H9 (cell line): ENCODE measurements around the gene MAPK8IP3. TPM values are rescaled to one million over a fixed set of nuclear protein-coding genes. Genes with fewer than 3 reads are reported as not detected.

Experiments used
- DNase-seq: peaks from one replicate; pipeline ENCODE4 v3.0.0-alpha.2; 2017
- H2AFZ ChIP-seq: one replicate; pipeline ENCODE4 v1.6.1; 2013; ENCODE audit warnings: mild to moderate bottlenecking, low read length, control low read depth, moderate library complexity
- H2AK5ac ChIP-seq: 2 replicates; pipeline ENCODE4 v1.6.1; 2013; ENCODE audit warnings: low read length, control low read depth, mixed read lengths; ENCODE audit not compliant: insufficient read length
- H2BK120ac ChIP-seq: one replicate; pipeline ENCODE4 v1.6.1; 2013; ENCODE audit warnings: low read depth, mild to moderate bottlenecking, low read length, control low read depth, inconsistent platforms; ENCODE audit not compliant: poor library complexity, severe bottlenecking
- H2BK12ac ChIP-seq: 2 replicates; pipeline ENCODE4 v1.6.1; 2013; ENCODE audit warnings: low read length, control low read depth, mixed read lengths, low read depth; ENCODE audit not compliant: insufficient read length
- H2BK15ac ChIP-seq: 2 replicates; pipeline ENCODE4 v1.6.1; 2013; ENCODE audit warnings: low read depth, low read length, control low read depth
- H2BK20ac ChIP-seq: one replicate; pipeline ENCODE4 v1.6.1; 2013; ENCODE audit warnings: low read depth, mild to moderate bottlenecking, low read length, control low read depth, inconsistent platforms; ENCODE audit not compliant: poor library complexity, severe bottlenecking
- H2BK5ac ChIP-seq: 2 replicates; pipeline ENCODE4 v1.6.1; 2013; ENCODE audit warnings: low read length, control low read depth, mixed read lengths; ENCODE audit not compliant: insufficient read length
- H3K14ac ChIP-seq: 2 replicates; pipeline ENCODE4 v1.6.1; 2013; ENCODE audit warnings: low read length, control low read depth; ENCODE audit not compliant: insufficient read depth
- H3K18ac ChIP-seq: 2 replicates; pipeline ENCODE4 v1.6.1; 2013; ENCODE audit warnings: low read depth, mild to moderate bottlenecking, mixed read lengths, low read length, control low read depth; ENCODE audit not compliant: insufficient read length
- H3K23ac ChIP-seq: 2 replicates; pipeline ENCODE4 v1.6.1; 2013; ENCODE audit warnings: low read length, control low read depth, mixed read lengths, low read depth; ENCODE audit not compliant: insufficient read length
- H3K23me2 ChIP-seq: 2 replicates; pipeline ENCODE4 v1.6.1; 2013; ENCODE audit warnings: low read depth, mild to moderate bottlenecking, mixed read lengths, low read length, control low read depth; ENCODE audit not compliant: insufficient read length, poor library complexity, severe bottlenecking
- H3K27ac ChIP-seq: 2 replicates; pipeline ENCODE4 v1.5.1; 2013; ENCODE audit warnings: low read length, control low read depth, mixed read lengths, low read depth; ENCODE audit not compliant: insufficient read length
- H3K27me3 ChIP-seq: 2 replicates; pipeline ENCODE4 v1.6.1; 2013; ENCODE audit warnings: low read length, control low read depth, inconsistent platforms; ENCODE audit not compliant: insufficient read depth
- H3K4ac ChIP-seq: 2 replicates; pipeline ENCODE4 v1.6.1; 2013; ENCODE audit warnings: low read depth, mild to moderate bottlenecking, control low read depth, inconsistent platforms, low read length, moderate library complexity
- H3K4me1 ChIP-seq: 2 replicates; pipeline ENCODE4 v1.6.1; 2013; ENCODE audit warnings: low read length, control low read depth, inconsistent platforms; ENCODE audit not compliant: insufficient read depth
- H3K4me2 ChIP-seq: 2 replicates; pipeline ENCODE4 v1.6.1; 2013; ENCODE audit warnings: low read length, control low read depth, mixed read lengths; ENCODE audit not compliant: insufficient read length, insufficient read depth
- H3K56ac ChIP-seq: 2 replicates; pipeline ENCODE4 v1.6.1; 2013; ENCODE audit warnings: low read depth, mild to moderate bottlenecking, mixed read lengths, low read length, control low read depth; ENCODE audit not compliant: insufficient read length
- H3K79me1 ChIP-seq: 2 replicates; pipeline ENCODE4 v1.6.1; 2013; ENCODE audit warnings: low read depth, mild to moderate bottlenecking, moderate library complexity, low read length, control low read depth, inconsistent platforms; ENCODE audit not compliant: insufficient read depth, poor library complexity, severe bottlenecking
- H3K79me2 ChIP-seq: 2 replicates; pipeline ENCODE4 v1.6.1; 2013; ENCODE audit warnings: low read length, control low read depth, inconsistent platforms; ENCODE audit not compliant: insufficient read depth
- H3K9ac ChIP-seq: 2 replicates; pipeline ENCODE4 v1.6.1; 2013; ENCODE audit warnings: low read length, control low read depth, mixed read lengths; ENCODE audit not compliant: insufficient read length; ENCODE audit errors: extremely low read depth
- H3K9me3 ChIP-seq: one replicate; pipeline ENCODE4 v1.6.1; 2013; ENCODE audit warnings: low read depth, low read length, inconsistent platforms; ENCODE audit not compliant: control insufficient read depth
- H3T11ph ChIP-seq: one replicate; pipeline ENCODE4 v1.6.1; 2013; ENCODE audit warnings: mild to moderate bottlenecking, low read length, control low read depth, inconsistent platforms
- H4K20me1 ChIP-seq: one replicate; pipeline ENCODE4 v1.6.1; 2013; ENCODE audit not compliant: control insufficient read depth, insufficient read length, insufficient read depth
- H4K5ac ChIP-seq: 2 replicates; pipeline ENCODE4 v1.6.1; 2013; ENCODE audit warnings: low read depth, mild to moderate bottlenecking, mixed read lengths, low read length, control low read depth; ENCODE audit not compliant: insufficient read length
- H4K8ac ChIP-seq: replicated peaks from 2 replicates; pipeline ENCODE4 v1.6.1; 2013; ENCODE audit warnings: low read length, control low read depth, mixed read lengths, low read depth; ENCODE audit not compliant: insufficient read length
- H4K91ac ChIP-seq: 2 replicates; pipeline ENCODE4 v1.6.1; 2013; ENCODE audit warnings: low read depth, mild to moderate bottlenecking, moderate library complexity, mixed read lengths, low read length, control low read depth; ENCODE audit not compliant: insufficient read length
- H3K27ac Mint-ChIP-seq, 3 experiments: 2 replicates in 2 of 3; 3 replicates in 1 of 3; pipeline ENCODE4 v1.8.0; 2020 to 2021; ENCODE audit warnings: mixed read lengths in 3 of 3, mild to moderate bottlenecking in 1 of 3, moderate library complexity in 1 of 3
- H3K27me3 Mint-ChIP-seq: 2 replicates; pipeline ENCODE4 v1.8.0; 2021; ENCODE audit warnings: low read depth, mild to moderate bottlenecking, moderate library complexity, mixed read lengths
- H3K36me3 Mint-ChIP-seq, 3 experiments: 2 replicates in 2 of 3; 3 replicates in 1 of 3; pipeline ENCODE4 v1.8.0; 2020 to 2021; ENCODE audit warnings: low read depth in 3 of 3, mixed read lengths in 3 of 3; ENCODE audit not compliant: insufficient read depth in 1 of 3
- H3K4me1 Mint-ChIP-seq, 2 experiments: 2 replicates each; pipeline ENCODE4 v1.8.0; 2020; ENCODE audit warnings: mixed read lengths in 2 of 2
- H3K4me3 Mint-ChIP-seq, 2 experiments: 2 replicates in 1 of 2; 3 replicates in 1 of 2; pipeline ENCODE4 v1.8.0; 2020 to 2021; ENCODE audit warnings: mild to moderate bottlenecking in 2 of 2, mixed read lengths in 2 of 2, moderate library complexity in 1 of 2
- H3K9me3 Mint-ChIP-seq, 2 experiments: 2 replicates in 1 of 2; 3 replicates in 1 of 2; pipeline ENCODE4 v1.8.0; 2020; ENCODE audit warnings: mild to moderate bottlenecking in 2 of 2, mixed read lengths in 2 of 2, moderate library complexity in 1 of 2
- WGBS: extraction: QIAGEN DNeasy Blood & Tissue Kit; methylation state at CpG from one replicate; pipeline ENCODE4 v1.1.7; 2013; ENCODE audit warnings: missing lambda C conversion rate, low lambda C conversion rate, mixed read lengths; ENCODE audit not compliant: insufficient read length; ENCODE audit errors: extremely low coverage; 5-methylcytosine and 5-hydroxymethylcytosine counted together
- total RNA-seq: library from RNA; stranded (reverse); gene quantifications from 2 replicates; pipeline ENCODE4 v1.2.1, GENCODE V29; 2021
- TF ChIP-seq, protein P1 (sequence below): fragments of 200-600 bp; sonication (generic); conservative IDR thresholded peaks from 3 replicates; pipeline ENCODE4 v1.8.0; 2021; ENCODE audit warnings: antibody characterized with exemption, mild to moderate bottlenecking

The MAPK8IP3 gene
- total RNA-seq, 1 experiment from 2014 or later = 51.3 TPM

DNA sequence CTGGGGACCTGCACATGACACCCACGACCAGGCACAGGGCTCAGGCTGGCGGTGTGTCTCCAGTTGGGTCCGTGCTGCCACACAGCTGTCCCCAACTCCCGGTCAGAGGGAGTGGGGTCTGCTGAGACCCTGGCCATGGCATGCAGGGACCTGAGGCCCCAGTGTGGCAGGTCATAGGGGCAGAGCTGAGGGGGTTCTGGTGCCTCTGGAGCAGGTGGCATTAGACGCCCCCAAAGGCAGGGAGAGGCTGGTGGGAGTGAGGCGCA lies 81.0 kb downstream of the MAPK8IP3 start:
- H3K9me3 ChIP-seq = no peaks in the 10 kb centered on the region
- no CpG with 5 or more reads among the region's 6 CpGs for WGBS
- Mint-ChIP-seq H3K4me1 (peaks cover 0 to 6% of the 10 kb centered on the region in 2 experiments; a peak in 1 of 4 replicates), H3K27ac (no peak overlapping the region), H3K27me3 (no peaks in the 10 kb centered on the region), H3K9me3 (no peaks in the 10 kb centered on the region), H3K4me3 (no peak overlapping the region), H3K36me3 (peaks cover 5 to 17% (median 15%) of the 10 kb centered on the region in 3 experiments; a peak in 6 of 7 replicates)
- H3K23me2 ChIP-seq = no peaks in the 10 kb centered on the region
- no peak overlapping the region for H2BK5ac ChIP-seq
- no peak overlapping the region for H2BK20ac ChIP-seq
- peaks cover 5% of the 10 kb centered on the region for H3K79me1 ChIP-seq
- H3K4me1 ChIP-seq = no peaks in the 10 kb centered on the region; the same call in 1 of the 2 replicates
- no peaks in the 10 kb centered on the region for H3K27me3 ChIP-seq
- no peak overlapping the region for H3K9ac ChIP-seq
- no peak overlapping the region for H4K91ac ChIP-seq
- H4K20me1 ChIP-seq = no peaks in the 10 kb centered on the region
- H2BK120ac ChIP-seq = no peak overlapping the region
- H2AFZ ChIP-seq = no peak overlapping the region
- no peak overlapping the region for H2BK12ac ChIP-seq
- H3K14ac ChIP-seq = no peak overlapping the region
- H4K5ac ChIP-seq = no peak overlapping the region
- no peak overlapping the region for H3T11ph ChIP-seq
- no peak overlapping the region for H4K8ac ChIP-seq
- H3K18ac ChIP-seq = no peak overlapping the region
- H3K23ac ChIP-seq = no peak overlapping the region
- peaks cover 8% of the 10 kb centered on the region; the same call in 1 of the 2 replicates for H3K79me2 ChIP-seq
- H3K56ac ChIP-seq = no peak overlapping the region
- H3K4me2 ChIP-seq = no peak overlapping the region
- no peak overlapping the region for H3K4ac ChIP-seq
- DNase-seq = no peak
- no peak overlapping the region for H3K27ac ChIP-seq
- no peak overlapping the region for H2AK5ac ChIP-seq
- no peak overlapping the region for H2BK15ac ChIP-seq
- TF ChIP-seq, protein P1, sequence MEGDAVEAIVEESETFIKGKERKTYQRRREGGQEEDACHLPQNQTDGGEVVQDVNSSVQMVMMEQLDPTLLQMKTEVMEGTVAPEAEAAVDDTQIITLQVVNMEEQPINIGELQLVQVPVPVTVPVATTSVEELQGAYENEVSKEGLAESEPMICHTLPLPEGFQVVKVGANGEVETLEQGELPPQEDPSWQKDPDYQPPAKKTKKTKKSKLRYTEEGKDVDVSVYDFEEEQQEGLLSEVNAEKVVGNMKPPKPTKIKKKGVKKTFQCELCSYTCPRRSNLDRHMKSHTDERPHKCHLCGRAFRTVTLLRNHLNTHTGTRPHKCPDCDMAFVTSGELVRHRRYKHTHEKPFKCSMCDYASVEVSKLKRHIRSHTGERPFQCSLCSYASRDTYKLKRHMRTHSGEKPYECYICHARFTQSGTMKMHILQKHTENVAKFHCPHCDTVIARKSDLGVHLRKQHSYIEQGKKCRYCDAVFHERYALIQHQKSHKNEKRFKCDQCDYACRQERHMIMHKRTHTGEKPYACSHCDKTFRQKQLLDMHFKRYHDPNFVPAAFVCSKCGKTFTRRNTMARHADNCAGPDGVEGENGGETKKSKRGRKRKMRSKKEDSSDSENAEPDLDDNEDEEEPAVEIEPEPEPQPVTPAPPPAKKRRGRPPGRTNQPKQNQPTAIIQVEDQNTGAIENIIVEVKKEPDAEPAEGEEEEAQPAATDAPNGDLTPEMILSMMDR = no peak
